HL-60/S4 treated with retinoic acid at 250 ng/mL for 4 days and 3 days (cell line): ENCODE data around the gene SLC25A36.
"Not testable (repeated sequence)": the region's sequence is repeated elsewhere in the genome, so short reads cannot be mapped to it uniquely, and the experiment has no call there.

Experiments
- in situ Hi-C: fragments of 300-500 bp; cut with MboI; formaldehyde crosslinking; loops from 2 replicates; pipeline ENCODE4 v1.7.0; 2022; ENCODE audit warnings: low sequenced_read_pairs

The SLC25A36 gene

DNA sequence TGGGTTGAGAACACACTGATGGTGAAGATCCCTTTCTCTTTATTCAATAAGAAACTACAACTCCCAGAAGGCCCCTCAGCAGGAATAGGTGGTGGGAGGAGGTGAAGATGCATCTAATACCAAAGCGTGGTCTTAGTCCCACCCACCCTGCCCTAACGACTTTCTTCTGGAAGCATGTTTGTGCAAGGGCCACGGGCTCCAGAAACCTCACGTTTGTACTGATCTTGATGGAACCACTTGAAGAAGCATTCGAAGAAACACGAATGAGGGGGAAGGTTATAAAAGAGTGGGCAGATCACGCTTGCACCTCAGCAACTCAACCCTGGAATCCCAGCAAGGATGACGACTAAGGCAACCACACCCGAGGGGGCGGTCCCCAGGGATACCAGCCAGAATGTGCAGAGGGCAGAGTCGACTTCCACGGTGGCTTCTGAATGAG, 10.6 kb upstream of the SLC25A36 start:
- in situ Hi-C loops: no loop called here

DNA sequence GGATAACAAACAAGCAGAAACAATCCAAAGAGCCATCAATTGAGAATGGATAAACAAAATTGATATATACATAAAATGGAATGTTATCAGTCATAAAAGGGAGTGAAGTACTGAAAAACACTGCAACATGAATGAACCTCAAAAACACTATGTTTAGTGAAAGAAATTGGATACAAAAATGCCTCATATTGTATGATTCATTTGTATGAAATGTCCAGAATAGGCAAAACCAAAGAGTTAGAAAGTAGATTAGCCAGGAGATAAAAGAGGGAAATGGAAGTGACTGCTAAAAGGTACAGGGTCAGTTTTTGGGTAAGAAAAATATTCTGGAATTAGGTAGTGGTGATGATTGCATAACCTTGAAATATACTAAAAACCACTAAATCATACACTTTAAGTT, 9.8 kb upstream of the SLC25A36 start:
- in situ Hi-C loops: no loop called here

DNA sequence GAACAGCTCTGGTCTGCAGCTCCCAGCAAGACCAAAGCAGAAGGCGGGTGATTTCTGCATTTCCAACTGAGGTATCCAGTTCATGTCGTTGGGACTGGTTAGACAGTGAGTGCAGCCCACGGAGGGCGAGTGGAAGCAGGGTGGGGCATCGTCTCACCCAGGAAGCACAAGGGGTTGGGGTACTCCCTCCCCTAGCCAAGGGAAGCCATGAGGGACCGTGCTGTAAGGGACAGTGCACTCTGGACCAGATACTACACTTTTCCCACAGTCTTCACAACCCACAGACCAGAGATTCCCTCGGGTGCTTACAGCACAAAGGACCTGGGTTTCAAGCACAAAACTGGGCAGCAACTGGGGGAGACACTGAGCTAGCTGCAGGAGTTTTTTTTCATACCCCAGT, 8.5 kb upstream of the SLC25A36 start:
- in situ Hi-C loops: no loop called here

- in situ Hi-C loops: no loop called here
Observed at GRCh38 chr3:140933552-140933951, 8.1 kb upstream of the SLC25A36 start.

- in situ Hi-C loops: not testable (repeated sequence)
Observed at GRCh38 chr3:140939305-140939704, 2.3 kb upstream of the SLC25A36 start.

- in situ Hi-C loops: no loop called here
Observed at GRCh38 chr3:140941090-140941433, 574 bp upstream of the SLC25A36 start.

GRCh38 chr3:140942221-140943104, 827 bp downstream of the SLC25A36 start:
- in situ Hi-C loops: no loop called here

GRCh38 chr3:140943781-140944552, 2.3 kb downstream of the SLC25A36 start:
- in situ Hi-C loops: no loop called here

GRCh38 chr3:140948460-140949249, 7.0 kb downstream of the SLC25A36 start:
- in situ Hi-C loops: no loop called here

DNA sequence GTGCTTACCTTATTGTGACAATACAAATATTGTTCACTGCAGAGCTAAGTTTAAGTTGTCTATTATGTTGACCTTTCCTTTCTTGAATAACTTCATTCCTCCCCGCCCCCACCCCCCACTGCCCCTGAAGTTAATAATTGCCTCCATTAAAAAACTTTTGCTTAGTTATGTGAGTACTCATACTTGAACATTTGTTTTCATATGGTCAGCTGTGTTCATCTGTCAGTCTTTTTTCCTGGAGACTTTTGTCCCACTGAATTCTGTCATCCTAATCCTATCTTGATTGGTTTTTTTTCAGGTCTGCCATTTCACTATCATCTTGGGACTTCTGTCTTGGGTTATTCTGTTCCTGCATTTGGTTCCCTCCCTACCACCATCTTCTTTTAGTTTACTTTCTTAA, 8.5 kb downstream of the SLC25A36 start:
- in situ Hi-C loops: no loop called here

DNA sequence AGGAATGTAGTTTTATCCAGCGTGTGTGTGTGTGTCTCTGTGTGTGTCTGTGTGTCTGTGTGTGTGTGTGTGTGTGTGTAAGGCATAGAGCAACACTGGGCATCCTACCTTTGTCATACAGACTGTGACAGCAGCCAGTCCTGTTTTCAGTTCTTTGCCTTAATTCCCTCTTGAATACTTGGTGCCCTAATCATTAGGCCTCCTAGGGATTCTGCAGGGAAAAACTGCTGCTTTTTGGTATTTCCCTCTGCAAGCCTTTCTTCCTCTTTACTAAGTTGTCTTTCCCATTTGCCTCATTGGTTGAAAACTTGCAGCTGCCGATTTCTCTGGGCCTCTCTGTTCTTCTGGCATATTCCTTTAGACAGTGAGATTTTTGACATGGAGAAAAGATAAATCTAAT, 9.2 kb downstream of the SLC25A36 start:
- in situ Hi-C loops: no loop called here

- in situ Hi-C loops: not testable (repeated sequence)
Observed at GRCh38 chr3:140951750-140952149, 10.1 kb downstream of the SLC25A36 start.

- in situ Hi-C loops: no loop called here
Observed at GRCh38 chr3:140953028-140953960, 11.7 kb downstream of the SLC25A36 start.

- in situ Hi-C loops: no loop called here
Observed at GRCh38 chr3:140954576-140954975, 12.9 kb downstream of the SLC25A36 start.

DNA sequence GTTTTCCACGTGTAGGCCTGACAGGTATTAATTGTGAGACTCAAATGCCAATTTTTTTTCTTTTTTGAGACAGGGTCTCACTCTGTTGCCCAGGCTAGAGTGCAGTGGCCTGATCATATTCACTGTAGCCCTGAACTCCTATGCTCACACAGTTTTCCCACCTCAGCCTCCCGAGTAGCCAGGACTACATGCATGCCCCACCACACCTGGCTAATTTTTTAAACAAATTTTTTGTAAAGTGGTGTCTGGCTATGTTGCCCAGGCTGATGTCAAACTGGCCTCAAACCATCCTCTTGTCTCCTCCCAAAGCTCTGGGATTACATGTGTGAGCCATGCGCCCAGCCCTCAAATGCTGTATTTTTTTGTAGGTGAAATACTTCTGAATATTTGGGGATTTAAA, 14.0 kb downstream of the SLC25A36 start:
- in situ Hi-C loops: no loop called here

DNA sequence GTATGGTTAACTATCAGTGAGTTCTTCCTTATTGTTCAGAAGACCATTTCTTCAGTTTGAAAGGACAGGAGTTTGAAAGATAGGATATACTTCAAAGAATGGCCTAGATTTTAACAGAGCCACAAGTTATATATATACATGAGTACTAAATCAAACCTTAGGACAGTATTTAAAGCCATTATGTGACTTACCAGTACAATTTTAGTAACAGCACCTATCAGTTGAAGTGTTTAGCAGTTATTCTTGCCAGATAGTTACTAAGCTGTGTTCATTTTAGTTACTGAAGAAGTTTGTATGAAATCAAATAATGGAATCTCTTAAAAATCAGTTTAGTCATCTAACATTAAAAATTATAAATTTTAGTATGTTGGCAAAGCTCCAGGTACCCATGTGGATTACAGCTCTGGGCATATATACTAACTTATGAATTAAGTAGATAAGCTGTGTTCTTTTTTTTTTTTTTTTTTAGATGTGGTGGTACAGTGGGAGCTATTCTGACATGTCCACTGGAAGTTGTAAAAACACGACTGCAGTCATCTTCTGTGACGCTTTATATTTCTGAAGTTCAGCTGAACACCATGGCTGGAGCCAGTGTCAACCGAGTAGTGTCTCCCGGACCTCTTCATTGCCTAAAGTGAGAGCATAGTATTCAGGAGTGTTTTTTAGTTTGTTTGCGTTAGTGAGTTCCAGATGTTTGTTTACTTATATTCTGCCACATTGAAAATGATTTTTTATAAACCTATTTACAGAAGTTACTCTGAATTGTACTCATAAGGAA, 14.6 kb downstream of the SLC25A36 start:
- in situ Hi-C loops: no loop called here

DNA sequence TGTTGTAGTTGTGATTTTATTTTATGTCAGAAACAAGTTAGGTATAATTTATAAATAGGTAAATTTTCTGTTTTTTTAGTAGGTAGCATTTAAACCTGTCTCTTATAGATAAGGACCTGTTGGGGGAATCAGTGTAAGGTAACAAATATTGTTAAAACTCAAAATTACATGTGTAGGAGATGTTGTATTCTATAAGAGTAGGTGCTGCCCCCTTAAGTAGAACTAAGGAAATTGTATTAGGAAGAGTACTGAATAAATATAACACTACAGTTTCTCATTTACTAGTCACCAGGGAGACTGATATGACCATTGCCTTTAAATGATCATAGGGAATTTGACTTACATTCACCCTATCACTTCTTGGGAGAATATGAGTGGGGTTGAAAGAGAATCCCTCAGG, 31.2 kb downstream of the SLC25A36 start:
- in situ Hi-C loops: no loop called here

GRCh38 chr3:140974900-140975299, 33.3 kb downstream of the SLC25A36 start:
- in situ Hi-C loops: no loop called here

- in situ Hi-C loops: no loop called here
Observed at GRCh38 chr3:140980663-140981062, 39.0 kb downstream of the SLC25A36 start.
